Measurements from ENCODE around the gene MAP3K13.
A peak's percentile ranks its signal among the peaks of the same experiment; 100 is the strongest.

The MAP3K13 gene

GRCh38 chr3:185537369-185537970 is 174.5 kb downstream of the MAP3K13 start:
- DNase-seq (ENCODE audit: extremely low spot score): peak; percentile 30
- TF ChIP-seq SUZ12 (IDR thresholded peaks at IDR 0.05): no peak
- no peak for TF ChIP-seq L3MBTL2 (conservative IDR thresholded peaks at IDR 0.05)
- no peak for TF ChIP-seq ELF4 (IDR thresholded peaks at IDR 0.05)
- no peak for TF ChIP-seq SP1 (IDR thresholded peaks at IDR 0.05)
- no peak for TF ChIP-seq HDGF (IDR thresholded peaks at IDR 0.05; ENCODE audit: borderline replicate concordance)
- no peak for TF ChIP-seq ZNF384 (IDR thresholded peaks at IDR 0.05)
- no peak for TF ChIP-seq FOXK2 (IDR thresholded peaks at IDR 0.05)
- no peak for TF ChIP-seq FOXM1 (IDR thresholded peaks at IDR 0.05; ENCODE audit: borderline replicate concordance)
- TF ChIP-seq ARNT (IDR thresholded peaks at IDR 0.05): no peak
- no peak for TF ChIP-seq NFRKB (IDR thresholded peaks at IDR 0.05)
- ChIA-PET CTCF (no interaction called here), POLR2A (no interaction called here)

All from HEK293T (cell line).